GM13977 (cell line): ENCODE results near the gene NSG1.

Experiments used
- DNase-seq: peaks from one replicate; pipeline ENCODE4 v3.0.0; 2012; ENCODE audit warnings: low spot score
- in situ Hi-C: fragments of 300-500 bp; cut with MboI; formaldehyde crosslinking; loops from one replicate; pipeline ENCODE4 v1.12.0; 2022; ENCODE audit warnings: low sequenced_read_pairs, low pct_unique_long_range_greater_than_20kb, mixed read lengths, inconsistent platforms; ENCODE audit not compliant: unreplicated experiment
- TF ChIP-seq, protein P1 (sequence below): IDR thresholded peaks from 2 replicates; pipeline ENCODE4 v1.5.1; 2012; ENCODE audit warnings: mild to moderate bottlenecking, control low read depth; ENCODE audit not compliant: insufficient read depth; ENCODE audit errors: extremely low read depth, missing control alignments

NSG1 gene

GRCh38 chr4:4390046-4390445, 3.1 kb downstream of the NSG1 start:
- DNase-seq = no peak
- in situ Hi-C loops = no loop called here
- TF ChIP-seq, protein P1, sequence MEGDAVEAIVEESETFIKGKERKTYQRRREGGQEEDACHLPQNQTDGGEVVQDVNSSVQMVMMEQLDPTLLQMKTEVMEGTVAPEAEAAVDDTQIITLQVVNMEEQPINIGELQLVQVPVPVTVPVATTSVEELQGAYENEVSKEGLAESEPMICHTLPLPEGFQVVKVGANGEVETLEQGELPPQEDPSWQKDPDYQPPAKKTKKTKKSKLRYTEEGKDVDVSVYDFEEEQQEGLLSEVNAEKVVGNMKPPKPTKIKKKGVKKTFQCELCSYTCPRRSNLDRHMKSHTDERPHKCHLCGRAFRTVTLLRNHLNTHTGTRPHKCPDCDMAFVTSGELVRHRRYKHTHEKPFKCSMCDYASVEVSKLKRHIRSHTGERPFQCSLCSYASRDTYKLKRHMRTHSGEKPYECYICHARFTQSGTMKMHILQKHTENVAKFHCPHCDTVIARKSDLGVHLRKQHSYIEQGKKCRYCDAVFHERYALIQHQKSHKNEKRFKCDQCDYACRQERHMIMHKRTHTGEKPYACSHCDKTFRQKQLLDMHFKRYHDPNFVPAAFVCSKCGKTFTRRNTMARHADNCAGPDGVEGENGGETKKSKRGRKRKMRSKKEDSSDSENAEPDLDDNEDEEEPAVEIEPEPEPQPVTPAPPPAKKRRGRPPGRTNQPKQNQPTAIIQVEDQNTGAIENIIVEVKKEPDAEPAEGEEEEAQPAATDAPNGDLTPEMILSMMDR = no peak

GRCh38 chr4:4390515-4391240, 3.8 kb downstream of the NSG1 start:
- TF ChIP-seq, protein P1 = no peak
- in situ Hi-C loops = no loop called here
- DNase-seq = no peak

- DNase-seq = no peak
- in situ Hi-C loops = no loop called here
- TF ChIP-seq, protein P1 = no peak
Observed at GRCh38 chr4:4391866-4392265, 5.0 kb downstream of the NSG1 start.

DNA sequence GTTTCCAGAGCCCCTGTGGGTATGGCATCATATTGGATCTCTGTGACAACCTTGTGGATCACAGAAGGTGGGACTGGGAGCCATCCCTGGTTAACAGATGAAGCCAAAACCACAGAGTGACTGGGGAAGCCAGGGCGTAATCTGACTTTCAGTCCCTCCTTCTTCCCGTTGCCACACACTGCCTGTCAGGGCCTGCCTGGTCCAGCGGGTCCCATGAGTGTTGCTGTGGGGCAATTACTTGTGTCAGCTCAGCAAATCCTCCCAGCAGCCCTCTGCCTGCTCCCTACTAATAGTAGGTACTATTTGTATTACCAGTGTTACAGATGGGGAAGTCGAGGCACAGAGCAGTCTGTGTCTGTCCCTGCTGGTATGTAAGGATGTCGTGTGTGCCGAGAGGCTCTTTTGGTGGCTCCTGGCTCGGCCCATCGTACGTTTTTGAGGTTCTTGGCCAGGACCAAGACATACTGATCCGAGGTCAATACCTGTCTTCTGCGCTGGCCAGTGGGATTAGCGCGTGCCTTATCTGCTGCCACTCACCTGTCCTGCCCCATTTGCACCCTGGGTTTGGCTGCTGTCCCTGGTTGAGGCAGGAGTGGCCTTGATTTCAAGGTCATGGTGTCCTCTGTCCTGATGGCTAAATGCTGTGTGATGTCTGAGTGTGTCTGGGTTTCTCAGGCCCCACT, 5.7 kb downstream of the NSG1 start:
- TF ChIP-seq, protein P1 = no peak
- in situ Hi-C loops = no loop called here
- no peak for DNase-seq

GRCh38 chr4:4394644-4395043, 7.7 kb downstream of the NSG1 start:
- in situ Hi-C loops = no loop called here
- TF ChIP-seq, protein P1 = no peak
- DNase-seq = no peak

GRCh38 chr4:4395371-4395770, 8.5 kb downstream of the NSG1 start:
- in situ Hi-C loops = no loop called here
- DNase-seq = no peak

More at GRCh38 chr4:4395371-4395770, 8.5 kb downstream of the NSG1 start:
- TF ChIP-seq, protein P1 = no peak
